ENCODE results near the gene FOXC2. TPM values are rescaled to one million over a fixed set of nuclear protein-coding genes. Genes with fewer than 3 reads are reported as not detected.

The FOXC2 gene
- polyA plus RNA-seq, 1 of the 3 experiments (the other 2 are of a cell fraction) = 1.3 TPM

DNA sequence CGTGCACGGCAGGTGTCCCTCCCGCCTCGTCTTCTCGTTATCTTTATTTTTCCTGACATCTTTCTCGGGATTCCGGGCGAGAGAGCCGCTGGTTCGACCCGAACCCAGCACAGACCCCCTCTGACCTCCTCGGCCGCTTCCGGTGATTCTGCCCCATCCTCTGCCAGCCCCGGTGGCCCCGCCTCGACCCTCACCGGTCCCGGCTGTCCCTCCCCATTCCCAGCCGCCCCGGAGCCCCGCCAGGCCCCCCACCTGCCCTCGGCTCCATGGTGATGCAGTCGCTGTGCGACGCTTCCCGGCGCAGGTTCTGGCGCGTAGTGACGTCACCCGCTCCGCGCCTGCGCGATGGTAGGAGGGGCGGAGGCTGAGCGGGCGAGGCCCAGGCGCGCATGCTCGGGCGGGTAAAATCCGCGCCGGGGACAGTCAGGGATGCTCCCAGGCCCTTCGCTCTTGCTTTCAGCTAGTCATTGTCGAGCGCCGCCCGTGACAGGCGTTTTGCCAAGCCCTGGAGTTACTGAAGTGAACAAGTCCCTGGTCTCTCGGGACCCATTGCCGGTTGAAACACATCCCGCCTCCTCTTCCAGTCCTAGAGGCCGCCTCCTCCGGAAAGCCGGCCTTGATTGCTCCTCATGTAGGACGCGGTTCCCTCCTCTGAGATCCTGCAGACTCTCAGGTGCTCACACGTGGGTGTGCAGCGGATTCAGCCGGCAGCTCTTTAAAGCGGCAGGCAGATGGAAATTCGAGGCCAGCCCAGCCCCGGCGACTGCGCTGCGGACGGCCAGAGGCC lies 11.5 kb upstream of the FOXC2 start, which contains the start of gene MTHFSD:
Gene MTHFSD, minus strand, starts transcription at position 319 of the 787 bp plus-strand sequence. Its CDS starts 51 bp downstream, at position 268.
- Histone ChIP-seq H3K4me1 (ENCODE audit: control insufficient read depth in 1 of 2, insufficient read depth in 2 of 2, low read depth in 1 of 2, low read length in 1 of 2) (peaks cover 0 to 12% of the 10 kb centered on the region in 2 experiments; a peak in 2 of 4 replicates), H3K4me3 (ENCODE audit: low read depth in 2 of 2, low read length in 1 of 2) (peak within 1 kb of the TSS; percentile 75 to 98), H3K36me3 (replicated peaks in 1 of 2; ENCODE audit: control insufficient read depth in 1 of 2, insufficient read depth in 2 of 2, low read length in 1 of 2) (peaks cover 7 to 17% of the 10 kb centered on the region in 2 experiments), H4K20me1 (ENCODE audit: insufficient read depth) (no peaks in the 10 kb centered on the region), H3F3A (replicated peaks; ENCODE audit: insufficient read depth) (peaks cover 12% of the 10 kb centered on the region), H3K27me3 (ENCODE audit: insufficient read depth) (no peaks in the 10 kb centered on the region; the same call in 1 of the 2 replicates), H3K9me3 (no peaks in the 10 kb centered on the region), H3K9ac (peak within 1 kb of the TSS; percentile 83), H2AFZ (ENCODE audit: low read depth) (peak within 1 kb of the TSS; percentile 84), H3K9me2 (no peaks in the 10 kb centered on the region), H3K4me2 (peak within 1 kb of the TSS; percentile 94), H3K27ac (ENCODE audit: low read depth in 2 of 2, low read length in 1 of 2) (peak within 1 kb of the TSS; percentile 47 to 79; a peak in 2 of 4 replicates), H3K79me2 (ENCODE audit: insufficient read depth) (peaks cover 13% of the 10 kb centered on the region)
- DNase-seq = peak; percentile 99
- WGBS (ENCODE audit: low lambda C conversion rate) = 3% methylated on average over 24 of the region's 70 CpGs
- CTCF ChIA-PET = interaction anchor here (0.7 to 1.2 kb wide), 3 partner anchors 9 to 734 kb away, joined by 3 to 7 read pairs (median 3); no protein-coding TSS in a partner anchor
- TF ChIP-seq MXI1 (IDR thresholded peaks at IDR 0.05; ENCODE audit: low read depth, low read length) (peak; percentile 34; the same call in 1 of the 2 replicates), RCOR1 (IDR thresholded peaks at IDR 0.05; ENCODE audit: low read length) (peak; percentile 65; the same call in 1 of the 2 replicates), FOXM1 (IDR thresholded peaks at IDR 0.05; ENCODE audit: low read depth) (no peak), SIN3A (IDR thresholded peaks at IDR 0.05; ENCODE audit: borderline replicate concordance, low read depth, low read length) (peak; percentile 36; the same call in 1 of the 2 replicates), POLR2AphosphoS5 (IDR thresholded peaks at IDR 0.05; ENCODE audit: low read depth, low read length) (peak; percentile 93), TAF1 (IDR thresholded peaks at IDR 0.05; ENCODE audit: borderline replicate concordance, low read depth, low read length) (peak; percentile 78; the same call in 1 of the 2 replicates), NFIC (IDR thresholded peaks at IDR 0.05; ENCODE audit: borderline replicate concordance) (no peak), NRF1 (IDR thresholded peaks at IDR 0.05; ENCODE audit: low read depth, low read length) (peak; percentile 98)
- TF ChIP-seq, protein P1, sequence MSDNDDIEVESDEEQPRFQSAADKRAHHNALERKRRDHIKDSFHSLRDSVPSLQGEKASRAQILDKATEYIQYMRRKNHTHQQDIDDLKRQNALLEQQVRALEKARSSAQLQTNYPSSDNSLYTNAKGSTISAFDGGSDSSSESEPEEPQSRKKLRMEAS (IDR thresholded peaks at IDR 0.05; ENCODE audit: low read depth) = peak; percentile 48; the same call in 1 of the 2 replicates
- POLR2A ChIA-PET = interaction anchor here (0.6 kb wide), 1 partner anchor 9 kb away, joined by 3 read pairs; no protein-coding TSS in a partner anchor

DNA sequence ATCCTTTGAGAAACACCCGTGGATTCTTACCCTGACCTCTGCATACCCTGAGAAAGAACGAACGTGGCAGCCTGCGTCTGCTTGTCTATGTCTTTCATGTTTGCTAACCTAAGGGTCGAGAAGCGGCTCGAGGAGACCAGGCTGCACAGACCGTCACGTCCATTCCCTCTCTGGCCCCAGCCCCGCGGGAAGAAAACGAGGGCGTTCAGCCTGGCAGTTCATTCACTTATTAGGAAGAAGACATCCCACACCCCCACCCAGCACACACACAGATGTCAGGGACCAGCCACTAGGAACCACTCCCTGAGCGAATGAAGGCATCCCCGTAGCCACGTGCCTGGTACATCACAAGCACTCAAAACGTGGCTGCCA lies 10.9 kb upstream of the FOXC2 start:
- H3K4me1 ChIP-seq (ENCODE audit: control insufficient read depth in 1 of 2, insufficient read depth in 2 of 2, low read depth in 1 of 2, low read length in 1 of 2) = peaks cover 0 to 12% of the 10 kb centered on the region in 2 experiments; a peak in 2 of 4 replicates
- H4K20me1 ChIP-seq (ENCODE audit: insufficient read depth) = no peaks in the 10 kb centered on the region
- CTCF ChIA-PET = interaction anchor here (0.7 to 1.2 kb wide), 3 partner anchors 9 to 734 kb away, joined by 3 to 7 read pairs (median 3); no protein-coding TSS in a partner anchor
- WGBS (ENCODE audit: low lambda C conversion rate) = 31% methylated on average over 5 of the region's 17 CpGs
- no peaks in the 10 kb centered on the region; the same call in 1 of the 2 replicates for H3K27me3 ChIP-seq (ENCODE audit: insufficient read depth)
- no peaks in the 10 kb centered on the region for H3K9me2 ChIP-seq
- peaks cover 7 to 11% of the 10 kb centered on the region in 2 experiments for H3K36me3 ChIP-seq (replicated peaks in 1 of 2; ENCODE audit: control insufficient read depth in 1 of 2, insufficient read depth in 2 of 2, low read length in 1 of 2)
- peak overlapping the region; percentile 94 for H3K4me2 ChIP-seq
- peaks cover 12% of the 10 kb centered on the region for H3F3A ChIP-seq (replicated peaks; ENCODE audit: insufficient read depth)
- DNase-seq = no peak
- no peak for TF ChIP-seq JUND (IDR thresholded peaks at IDR 0.05)
- TF ChIP-seq MXI1 (IDR thresholded peaks at IDR 0.05; ENCODE audit: low read depth, low read length) = no peak
- TF ChIP-seq, protein P1 (IDR thresholded peaks at IDR 0.05; ENCODE audit: low read depth) = no peak
- no peak for TF ChIP-seq TAF1 (IDR thresholded peaks at IDR 0.05; ENCODE audit: borderline replicate concordance, low read depth, low read length)
- TF ChIP-seq CHD2 (IDR thresholded peaks at IDR 0.05; ENCODE audit: low read length, partially characterized antibody) = no peak
- no peak for TF ChIP-seq NFIC (IDR thresholded peaks at IDR 0.05; ENCODE audit: borderline replicate concordance)
- TF ChIP-seq TCF12 (IDR thresholded peaks at IDR 0.05) = no peak
- TF ChIP-seq, protein P2, sequence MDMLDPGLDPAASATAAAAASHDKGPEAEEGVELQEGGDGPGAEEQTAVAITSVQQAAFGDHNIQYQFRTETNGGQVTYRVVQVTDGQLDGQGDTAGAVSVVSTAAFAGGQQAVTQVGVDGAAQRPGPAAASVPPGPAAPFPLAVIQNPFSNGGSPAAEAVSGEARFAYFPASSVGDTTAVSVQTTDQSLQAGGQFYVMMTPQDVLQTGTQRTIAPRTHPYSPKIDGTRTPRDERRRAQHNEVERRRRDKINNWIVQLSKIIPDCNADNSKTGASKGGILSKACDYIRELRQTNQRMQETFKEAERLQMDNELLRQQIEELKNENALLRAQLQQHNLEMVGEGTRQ (IDR thresholded peaks at IDR 0.05; ENCODE audit: borderline replicate concordance, low read depth, low read length) = no peak
- TF ChIP-seq FOXM1 (IDR thresholded peaks at IDR 0.05; ENCODE audit: low read depth) = no peak
- TF ChIP-seq SMC3 (IDR thresholded peaks at IDR 0.05; ENCODE audit: low read depth, low read length) = no peak
- peak overlapping the region; percentile 84; the same call in 1 of the 2 replicates for H2AFZ ChIP-seq (ENCODE audit: low read depth)
- peak overlapping the region in 1 of 2 experiments; percentile 12; a peak in 1 of 4 replicates for H3K27ac ChIP-seq (ENCODE audit: low read depth in 2 of 2, low read length in 1 of 2)
- peak overlapping the region; percentile 75 to 98 for H3K4me3 ChIP-seq (ENCODE audit: low read depth in 2 of 2, low read length in 1 of 2)
- peaks cover 13% of the 10 kb centered on the region for H3K79me2 ChIP-seq (ENCODE audit: insufficient read depth)
- peak overlapping the region; percentile 83 for H3K9ac ChIP-seq
- POLR2A ChIA-PET = interaction anchor here (0.6 kb wide), 1 partner anchor 9 kb away, joined by 3 read pairs; no protein-coding TSS in a partner anchor
- no peaks in the 10 kb centered on the region for H3K9me3 ChIP-seq

Data from SK-N-SH (cell line).